Measurements from ENCODE around the gene UBXN7. TPM values are rescaled to one million over a fixed set of nuclear protein-coding genes. Genes with fewer than 3 reads are reported as not detected.

UBXN7 gene
- total RNA-seq, 1 experiment from 2014 or later: 67.0 TPM

DNA sequence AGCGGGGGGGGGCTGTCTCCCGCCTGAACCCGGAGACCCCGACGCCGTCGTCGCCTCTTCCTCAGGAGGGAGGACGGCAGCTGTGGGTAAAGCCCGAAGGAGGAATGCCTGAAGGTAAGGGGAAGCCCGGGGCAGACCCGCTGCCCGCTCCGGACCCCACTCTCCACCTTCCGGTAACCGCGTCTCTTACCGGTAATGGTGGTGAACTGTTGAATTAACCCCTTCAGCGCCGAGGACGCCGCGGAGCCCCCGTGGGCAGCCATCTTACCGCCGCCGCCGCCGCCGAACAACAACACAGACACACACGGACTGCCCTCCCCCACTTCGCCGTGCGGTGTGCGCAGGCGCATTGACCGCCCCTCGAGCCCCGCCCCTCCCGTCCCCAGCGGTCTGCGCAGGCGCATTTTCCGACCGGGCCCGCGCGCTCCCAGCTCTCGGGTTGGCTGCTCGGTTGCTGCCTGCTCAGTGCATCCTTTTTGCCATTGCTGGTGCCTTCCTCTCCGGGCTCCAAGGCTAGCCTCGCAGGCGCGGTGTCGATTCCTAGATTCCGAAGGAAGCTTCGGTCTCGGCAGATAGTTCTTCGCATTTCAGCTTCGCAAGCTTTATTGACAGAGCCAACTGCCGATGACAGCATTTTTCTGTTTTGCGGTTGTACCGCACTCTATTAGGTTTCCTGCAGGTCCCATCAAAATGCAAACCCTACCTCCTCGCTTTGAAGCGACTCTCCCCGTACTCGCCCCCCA is at the start of gene UBXN7 (continued):
- TF ChIP-seq CEBPB (IDR thresholded peaks at IDR 0.05; ENCODE audit: low read depth) (no peak), JUND (IDR thresholded peaks at IDR 0.05) (no peak)
- TF ChIP-seq, protein P1, sequence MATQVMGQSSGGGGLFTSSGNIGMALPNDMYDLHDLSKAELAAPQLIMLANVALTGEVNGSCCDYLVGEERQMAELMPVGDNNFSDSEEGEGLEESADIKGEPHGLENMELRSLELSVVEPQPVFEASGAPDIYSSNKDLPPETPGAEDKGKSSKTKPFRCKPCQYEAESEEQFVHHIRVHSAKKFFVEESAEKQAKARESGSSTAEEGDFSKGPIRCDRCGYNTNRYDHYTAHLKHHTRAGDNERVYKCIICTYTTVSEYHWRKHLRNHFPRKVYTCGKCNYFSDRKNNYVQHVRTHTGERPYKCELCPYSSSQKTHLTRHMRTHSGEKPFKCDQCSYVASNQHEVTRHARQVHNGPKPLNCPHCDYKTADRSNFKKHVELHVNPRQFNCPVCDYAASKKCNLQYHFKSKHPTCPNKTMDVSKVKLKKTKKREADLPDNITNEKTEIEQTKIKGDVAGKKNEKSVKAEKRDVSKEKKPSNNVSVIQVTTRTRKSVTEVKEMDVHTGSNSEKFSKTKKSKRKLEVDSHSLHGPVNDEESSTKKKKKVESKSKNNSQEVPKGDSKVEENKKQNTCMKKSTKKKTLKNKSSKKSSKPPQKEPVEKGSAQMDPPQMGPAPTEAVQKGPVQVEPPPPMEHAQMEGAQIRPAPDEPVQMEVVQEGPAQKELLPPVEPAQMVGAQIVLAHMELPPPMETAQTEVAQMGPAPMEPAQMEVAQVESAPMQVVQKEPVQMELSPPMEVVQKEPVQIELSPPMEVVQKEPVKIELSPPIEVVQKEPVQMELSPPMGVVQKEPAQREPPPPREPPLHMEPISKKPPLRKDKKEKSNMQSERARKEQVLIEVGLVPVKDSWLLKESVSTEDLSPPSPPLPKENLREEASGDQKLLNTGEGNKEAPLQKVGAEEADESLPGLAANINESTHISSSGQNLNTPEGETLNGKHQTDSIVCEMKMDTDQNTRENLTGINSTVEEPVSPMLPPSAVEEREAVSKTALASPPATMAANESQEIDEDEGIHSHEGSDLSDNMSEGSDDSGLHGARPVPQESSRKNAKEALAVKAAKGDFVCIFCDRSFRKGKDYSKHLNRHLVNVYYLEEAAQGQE (IDR thresholded peaks at IDR 0.05; ENCODE audit: low read depth): no peak

DNA sequence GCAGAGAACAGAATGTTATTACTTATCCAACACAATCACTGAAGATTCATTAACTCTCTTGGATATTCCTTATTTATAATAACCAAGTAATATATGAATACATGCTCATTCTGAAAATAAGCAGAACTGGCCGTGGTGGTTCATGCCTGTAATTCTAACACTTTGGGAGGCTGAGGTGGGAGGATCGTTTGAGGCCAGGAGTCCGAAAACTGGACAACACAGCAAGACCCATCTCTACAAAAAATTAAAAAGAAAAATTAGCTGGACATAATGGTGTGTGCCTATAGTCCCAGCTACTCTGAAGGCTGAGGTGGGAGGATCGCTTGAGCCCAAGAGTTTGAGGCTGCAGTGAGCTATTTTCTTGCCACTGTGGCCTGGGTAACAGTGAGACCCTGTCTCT is 45.5 kb upstream of the UBXN7 start:
- RAD21 ChIA-PET (ENCODE audit: low non-redundant PET in 1 of 2, low total read pairs in 2 of 2, uncharacterized antibody in 2 of 2, unreplicated experiment in 2 of 2): no interaction called here
- TF ChIP-seq, protein P1 (IDR thresholded peaks at IDR 0.05; ENCODE audit: low read depth): no peak
- TF ChIP-seq SP1 (IDR thresholded peaks at IDR 0.05; ENCODE audit: low read depth): no peak
- no peak for TF ChIP-seq EZH2phosphoT487 (IDR thresholded peaks at IDR 0.05; ENCODE audit: borderline replicate concordance)
- no peak for TF ChIP-seq SIN3A (IDR thresholded peaks at IDR 0.05; ENCODE audit: low read depth)
- TF ChIP-seq ZNF274 (IDR thresholded peaks at IDR 0.05; ENCODE audit: low read depth, low read length): no peak
- TF ChIP-seq SRF (IDR thresholded peaks at IDR 0.05; ENCODE audit: low read depth): no peak
- no peak for TF ChIP-seq CBX3 (IDR thresholded peaks at IDR 0.05; ENCODE audit: low read depth)
- no peak for TF ChIP-seq POLR2A (IDR thresholded peaks at IDR 0.05; ENCODE audit: borderline replicate concordance, extremely low read depth, insufficient read depth, insufficient read length)
- TF ChIP-seq ELF1 (IDR thresholded peaks at IDR 0.05; ENCODE audit: borderline replicate concordance, low read depth): no peak
- TF ChIP-seq EGR1 (IDR thresholded peaks at IDR 0.05; ENCODE audit: low read depth): no peak
- TF ChIP-seq, protein P2, sequence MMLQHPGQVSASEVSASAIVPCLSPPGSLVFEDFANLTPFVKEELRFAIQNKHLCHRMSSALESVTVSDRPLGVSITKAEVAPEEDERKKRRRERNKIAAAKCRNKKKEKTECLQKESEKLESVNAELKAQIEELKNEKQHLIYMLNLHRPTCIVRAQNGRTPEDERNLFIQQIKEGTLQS (IDR thresholded peaks at IDR 0.05): no peak
- TF ChIP-seq YY1 (IDR thresholded peaks at IDR 0.05; ENCODE audit: extremely low read depth, insufficient replicate concordance, low read depth, low read length): no peak
- TF ChIP-seq, protein P3, sequence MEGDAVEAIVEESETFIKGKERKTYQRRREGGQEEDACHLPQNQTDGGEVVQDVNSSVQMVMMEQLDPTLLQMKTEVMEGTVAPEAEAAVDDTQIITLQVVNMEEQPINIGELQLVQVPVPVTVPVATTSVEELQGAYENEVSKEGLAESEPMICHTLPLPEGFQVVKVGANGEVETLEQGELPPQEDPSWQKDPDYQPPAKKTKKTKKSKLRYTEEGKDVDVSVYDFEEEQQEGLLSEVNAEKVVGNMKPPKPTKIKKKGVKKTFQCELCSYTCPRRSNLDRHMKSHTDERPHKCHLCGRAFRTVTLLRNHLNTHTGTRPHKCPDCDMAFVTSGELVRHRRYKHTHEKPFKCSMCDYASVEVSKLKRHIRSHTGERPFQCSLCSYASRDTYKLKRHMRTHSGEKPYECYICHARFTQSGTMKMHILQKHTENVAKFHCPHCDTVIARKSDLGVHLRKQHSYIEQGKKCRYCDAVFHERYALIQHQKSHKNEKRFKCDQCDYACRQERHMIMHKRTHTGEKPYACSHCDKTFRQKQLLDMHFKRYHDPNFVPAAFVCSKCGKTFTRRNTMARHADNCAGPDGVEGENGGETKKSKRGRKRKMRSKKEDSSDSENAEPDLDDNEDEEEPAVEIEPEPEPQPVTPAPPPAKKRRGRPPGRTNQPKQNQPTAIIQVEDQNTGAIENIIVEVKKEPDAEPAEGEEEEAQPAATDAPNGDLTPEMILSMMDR (IDR thresholded peaks at IDR 0.05 in 2 of 3, conservative IDR thresholded peaks at IDR 0.05 in 1 of 3; ENCODE audit: borderline replicate concordance in 1 of 3, insufficient read depth in 1 of 3, low read depth in 2 of 3, low read length in 2 of 3): no peak

More for the DNA sequence above, 45.5 kb upstream of the UBXN7 start:
- ChIA-PET CTCF (no interaction called here), POLR2A (interaction anchor here (1.2 kb wide), 1 partner anchor 9 kb away, joined by 3 read pairs; no protein-coding TSS in a partner anchor)
- no peak overlapping the region for H3K4me2 ChIP-seq (ENCODE audit: low read length)
- H3K36me3 ChIP-seq (ENCODE audit: control insufficient read depth in 1 of 2, insufficient read depth in 2 of 2, low read length in 2 of 2): peaks cover 28 to 32% of the 10 kb centered on the region in 2 experiments
- no peaks in the 10 kb centered on the region for H3K27me3 ChIP-seq (ENCODE audit: insufficient read depth, low read length)
- intact Hi-C loops (cut with micrococcal nuclease): no loop called here
- ATAC-seq: no peak
- BruUV-seq (replicated peaks): no TSS peak
- H3K9ac ChIP-seq (ENCODE audit: low read length): no peak overlapping the region
- H3K79me2 ChIP-seq (ENCODE audit: insufficient read depth, low read length): peaks cover 8% of the 10 kb centered on the region; the same call in 1 of the 2 replicates
- no peak overlapping the region for H2AFZ ChIP-seq (ENCODE audit: low read depth, low read length, poor library complexity, severe bottlenecking)
- no peaks in the 10 kb centered on the region for H3K9me3 ChIP-seq (ENCODE audit: control insufficient read depth in 1 of 2, insufficient read depth in 1 of 2, low read depth in 1 of 2, low read length in 2 of 2)
- H3K27ac ChIP-seq (ENCODE audit: low read depth, low read length): no peak overlapping the region
- DNase-seq (ENCODE audit: low read depth, low spot score): no peak
- no peak overlapping the region for H3K4me3 ChIP-seq (replicated peaks in 1 of 2; ENCODE audit: low read depth in 1 of 2, low read length in 2 of 2)
- no peaks in the 10 kb centered on the region for H3K4me1 ChIP-seq (ENCODE audit: control insufficient read depth in 1 of 2, insufficient read depth in 2 of 2, low read length in 2 of 2)
- no peaks in the 10 kb centered on the region for H3K9me2 ChIP-seq (ENCODE audit: insufficient read depth)
- no peaks in the 10 kb centered on the region for H4K20me1 ChIP-seq (ENCODE audit: insufficient read depth)
